Immature natural killer cell (primary cell): ENCODE data around the gene SLC29A2. TPM values are rescaled to one million over a fixed set of nuclear protein-coding genes. Genes with fewer than 3 reads are reported as not detected.
A peak's percentile ranks its signal among the peaks of the same experiment; 100 is the strongest.

Source experiments
- DNase-seq, 3 donors: peaks; one replicate each; pipeline ENCODE4 v3.0.0; 2022; ENCODE audit warnings: mixed read lengths in 1 of 3
- H3K27ac Mint-ChIP-seq, 6 donors: one replicate each; pipeline ENCODE4 v1.8.0; 2020; ENCODE audit warnings: mixed read lengths in 6 of 6, mild to moderate bottlenecking in 5 of 6, inconsistent platforms in 4 of 6, moderate library complexity in 3 of 6
- H3K27me3 Mint-ChIP-seq, 3 donors: one replicate each; pipeline ENCODE4 v1.8.0; 2020 to 2021; ENCODE audit warnings: low read depth in 3 of 3, mild to moderate bottlenecking in 3 of 3, mixed read lengths in 3 of 3, moderate library complexity in 3 of 3, inconsistent platforms in 1 of 3
- H3K36me3 Mint-ChIP-seq, 3 donors: one replicate each; pipeline ENCODE4 v1.8.0; 2020; ENCODE audit warnings: mixed read lengths in 3 of 3, inconsistent platforms in 2 of 3, mild to moderate bottlenecking in 2 of 3
- H3K4me1 Mint-ChIP-seq, 2 donors: one replicate each; pipeline ENCODE4 v1.8.0; 2020; ENCODE audit warnings: inconsistent platforms in 2 of 2, mild to moderate bottlenecking in 2 of 2, mixed read lengths in 2 of 2, moderate library complexity in 1 of 2
- H3K4me3 Mint-ChIP-seq, 5 donors: one replicate each; pipeline ENCODE4 v1.8.0; 2020; ENCODE audit warnings: mild to moderate bottlenecking in 5 of 5, mixed read lengths in 5 of 5, inconsistent platforms in 3 of 5, moderate library complexity in 3 of 5
- H3K9me3 Mint-ChIP-seq, 6 donors: one replicate each; pipeline ENCODE4 v1.8.0; 2020; ENCODE audit warnings: mild to moderate bottlenecking in 6 of 6, mixed read lengths in 6 of 6, inconsistent platforms in 4 of 6, moderate library complexity in 3 of 6
- polyA plus RNA-seq, 3 donors: library from polyadenylated mRNA; unstranded; fragments of 300-500 nt; fragmentation: Illumina TruSeq; gene quantifications; one replicate each; pipeline ENCODE4 v1.2.3, GENCODE V29; 2021

SLC29A2 gene
- polyA plus RNA-seq: under 1 TPM in 2 of 3 donors, not detected in 1; 0.21 to 0.32 TPM

DNA sequence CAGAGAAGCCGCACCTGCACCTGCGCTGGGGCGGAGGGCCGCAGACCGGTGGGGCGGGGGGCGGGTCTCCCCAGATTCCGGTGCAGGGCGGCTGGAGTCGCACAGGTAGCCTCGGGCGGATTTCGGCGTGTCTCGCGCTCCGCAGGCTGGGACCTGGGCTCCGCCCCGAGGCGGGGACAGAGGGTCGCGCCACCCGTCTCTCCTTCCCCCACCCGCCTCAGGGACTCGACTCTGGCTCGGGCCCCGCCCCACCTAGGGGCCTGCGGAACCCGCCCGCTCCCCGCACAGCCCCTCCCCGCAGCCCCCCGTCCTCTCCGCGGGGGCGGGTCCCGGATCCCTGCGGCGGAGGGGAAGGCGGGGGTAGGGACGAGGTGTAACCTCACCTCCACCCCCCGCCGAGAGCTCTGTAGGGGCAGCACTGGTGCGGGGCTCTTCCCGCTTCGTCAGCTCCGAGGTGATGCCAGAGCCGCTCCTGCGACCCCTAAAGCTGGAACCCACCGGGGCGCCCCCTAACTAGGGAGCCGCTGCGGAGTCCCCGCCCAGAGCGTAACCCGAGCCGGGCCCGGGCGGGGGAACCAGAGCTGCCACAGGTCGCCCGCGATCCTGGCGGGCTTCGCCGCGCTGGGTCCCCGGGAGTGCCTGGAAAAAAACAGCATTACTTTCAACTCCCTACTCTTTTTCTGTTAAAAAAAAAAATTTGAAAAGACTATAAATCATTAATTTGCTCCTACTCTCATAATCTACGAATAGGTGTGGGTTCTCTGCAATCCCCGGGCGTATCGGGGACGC lies at the start of gene SLC29A2:
TSS of gene SLC29A2 (minus strand) at position 134 of the 789 bp plus-strand sequence. CDS start 169 bp downstream, outside the sequence.
- Mint-ChIP-seq H3K4me3 (peak within 1 kb of the TSS; percentile 81 to 87 (median 85)), H3K36me3 (no peaks in the 10 kb centered on the region), H3K4me1 (peaks cover 9% of the 10 kb centered on the region in 2 donors), H3K27me3 (peaks cover 3 to 5% (median 5%) of the 10 kb centered on the region in 3 donors), H3K27ac (peak within 1 kb of the TSS in 2 of 6 donors; percentile 17 to 80), H3K9me3 (no peaks in the 10 kb centered on the region)
- DNase-seq: peak; percentile 42 to 48 (median 45)

DNA sequence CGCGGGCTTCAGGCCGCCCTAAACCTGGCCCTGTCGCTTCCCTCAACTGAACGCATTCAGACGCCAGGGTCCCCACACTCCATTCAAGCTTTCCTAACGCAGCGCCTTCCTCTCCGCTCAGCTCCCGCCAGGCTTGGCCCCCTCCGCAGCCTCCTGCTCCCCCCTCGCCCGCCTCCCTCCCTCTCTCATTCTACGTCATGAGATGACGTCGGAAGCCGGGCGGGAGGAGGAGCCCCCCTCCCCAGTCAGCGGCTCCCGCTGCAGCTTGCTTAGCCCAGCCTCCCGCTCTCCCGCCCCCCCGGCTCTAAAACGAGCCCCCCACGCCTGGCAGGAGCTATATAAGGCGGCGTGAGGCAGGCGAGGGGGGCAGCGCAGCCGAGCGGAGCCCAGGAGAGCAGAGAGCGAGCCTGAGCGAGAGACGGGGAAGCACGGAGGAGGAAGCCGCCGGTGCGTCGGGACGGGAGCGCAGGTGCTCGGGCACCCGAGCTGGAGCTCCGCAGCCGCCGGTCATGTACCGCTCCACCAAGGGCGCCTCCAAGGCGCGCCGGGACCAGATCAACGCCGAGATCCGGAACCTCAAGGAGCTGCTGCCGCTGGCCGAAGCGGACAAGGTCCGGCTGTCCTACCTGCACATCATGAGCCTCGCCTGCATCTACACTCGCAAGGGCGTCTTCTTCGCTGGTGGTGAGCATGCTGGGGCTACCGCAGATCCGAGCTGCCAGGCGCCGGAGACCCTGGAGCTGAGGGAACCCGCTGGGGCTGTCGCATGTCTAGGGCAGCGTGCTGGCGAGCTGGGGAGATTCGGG lies 49.3 kb upstream of the SLC29A2 start, which contains the start of gene NPAS4:
TSS of gene NPAS4 (plus strand) at position 365 of the 806 bp plus-strand sequence. CDS start at position 510, 145 bp downstream.
- Mint-ChIP-seq H3K36me3 (no peaks in the 10 kb centered on the region), H3K9me3 (peaks cover 0 to 5% (median 1%) of the 10 kb centered on the region in 6 donors), H3K4me3 (no peak within 1 kb of the TSS), H3K27ac (peak within 1 kb of the TSS in 3 of 6 donors; percentile 46 to 72 (median 72)), H3K27me3 (peaks cover 26 to 40% (median 32%) of the 10 kb centered on the region in 3 donors), H3K4me1 (peaks cover 7 to 12% of the 10 kb centered on the region in 2 donors)
- DNase-seq: no peak

GRCh38 chr11:66419825-66420224 lies 48.3 kb upstream of the SLC29A2 start:
- peaks cover 27 to 44% (median 38%) of the 10 kb centered on the region in 3 donors for H3K27me3 Mint-ChIP-seq
- peaks cover 0 to 5% (median 1%) of the 10 kb centered on the region in 6 donors for H3K9me3 Mint-ChIP-seq
- H3K4me3 Mint-ChIP-seq: no peak overlapping the region
- H3K4me1 Mint-ChIP-seq: peaks cover 7 to 12% of the 10 kb centered on the region in 2 donors
- no peak overlapping the region for H3K27ac Mint-ChIP-seq
- no peak for DNase-seq
- no peaks in the 10 kb centered on the region for H3K36me3 Mint-ChIP-seq

GRCh38 chr11:66418986-66419308 lies 47.4 kb upstream of the SLC29A2 start:
- no peak for DNase-seq
- Mint-ChIP-seq H3K9me3 (peaks cover 0 to 5% (median 1%) of the 10 kb centered on the region in 6 donors), H3K36me3 (no peaks in the 10 kb centered on the region), H3K27me3 (peaks cover 22 to 45% (median 38%) of the 10 kb centered on the region in 3 donors), H3K27ac (peak overlapping the region in 1 of 6 donors; percentile 50), H3K4me1 (peaks cover 7 to 12% of the 10 kb centered on the region in 2 donors), H3K4me3 (no peak overlapping the region)

DNA sequence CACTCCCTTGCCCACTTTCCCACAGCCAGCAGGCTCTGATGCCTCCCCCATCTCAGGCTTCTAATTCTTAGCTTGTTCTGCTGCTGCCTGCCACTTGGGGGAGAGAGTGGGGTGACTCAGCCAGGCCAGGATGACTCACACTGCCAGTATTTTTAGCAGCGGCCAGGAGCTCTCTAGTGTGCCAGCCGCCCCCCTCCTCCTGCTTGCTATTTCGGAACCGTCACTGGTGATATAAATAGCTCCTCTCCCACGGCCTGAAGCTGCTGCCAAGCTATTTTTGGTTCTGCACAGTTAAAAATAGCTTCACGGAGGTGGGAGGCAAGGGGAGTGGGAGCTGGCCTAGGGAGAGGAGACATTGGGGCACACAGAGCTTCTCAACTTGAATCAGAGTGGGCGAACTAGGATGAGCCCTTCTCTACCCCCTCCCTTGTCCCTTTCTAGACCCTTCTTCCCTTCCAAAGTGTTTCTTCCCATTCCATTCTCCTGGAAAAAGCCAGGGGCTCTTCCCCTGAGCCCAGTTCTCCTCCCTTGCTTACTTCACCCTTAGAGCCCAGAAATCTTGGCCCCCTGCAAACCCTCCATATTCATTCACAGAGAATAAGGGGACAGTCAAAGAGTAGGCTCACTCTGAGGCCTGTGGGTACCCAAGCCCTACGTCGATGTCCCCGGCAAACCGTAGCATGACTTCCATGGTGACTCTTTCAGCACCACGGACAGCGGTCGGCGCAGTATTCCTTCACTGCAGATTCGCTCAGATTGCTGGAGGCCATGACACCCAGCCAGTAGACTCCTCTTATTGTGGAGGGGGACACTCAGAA lies 46.8 kb upstream of the SLC29A2 start:
- Mint-ChIP-seq H3K27ac (peak overlapping the region in 1 of 6 donors; percentile 50), H3K9me3 (peaks cover 0 to 5% (median 1%) of the 10 kb centered on the region in 6 donors), H3K4me3 (no peak overlapping the region), H3K36me3 (no peaks in the 10 kb centered on the region), H3K27me3 (peaks cover 21 to 43% (median 34%) of the 10 kb centered on the region in 3 donors), H3K4me1 (peaks cover 7 to 12% of the 10 kb centered on the region in 2 donors)
- peak; percentile 32 to 44 (median 39) for DNase-seq

DNA sequence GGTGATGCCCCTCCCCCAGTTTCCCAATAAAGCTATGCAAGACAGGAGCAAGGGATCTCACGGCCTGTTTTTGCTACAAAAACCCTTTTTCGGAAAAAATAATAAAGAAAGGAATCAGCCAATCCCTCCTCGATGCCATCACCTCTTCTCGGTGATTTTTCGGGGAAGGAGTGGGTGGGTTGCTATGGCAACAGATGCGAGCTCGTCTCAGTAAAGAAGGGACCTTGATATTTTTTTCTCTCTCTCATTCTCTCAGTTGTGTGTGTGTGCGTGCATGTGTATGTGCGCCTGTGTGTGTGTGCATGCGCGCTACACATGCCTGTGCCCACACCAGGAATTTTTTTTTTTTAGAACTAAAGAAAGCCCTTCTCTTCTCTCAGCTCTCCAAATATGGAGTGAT lies 45.4 kb upstream of the SLC29A2 start:
- H3K4me1 Mint-ChIP-seq: peaks cover 7 to 11% of the 10 kb centered on the region in 2 donors

GRCh38 chr11:66415423-66415822 lies 43.9 kb upstream of the SLC29A2 start:
- H3K4me3 Mint-ChIP-seq: no peak overlapping the region
- no peak for DNase-seq
- peaks cover 8 to 34% (median 25%) of the 10 kb centered on the region in 3 donors for H3K27me3 Mint-ChIP-seq
- peaks cover 6 to 7% of the 10 kb centered on the region in 2 donors for H3K4me1 Mint-ChIP-seq
- no peaks in the 10 kb centered on the region for H3K36me3 Mint-ChIP-seq
- H3K27ac Mint-ChIP-seq: no peak overlapping the region
- H3K9me3 Mint-ChIP-seq: peaks cover 0 to 5% (median 1%) of the 10 kb centered on the region in 6 donors

More for the DNA sequence above, 45.4 kb upstream of the SLC29A2 start:
- DNase-seq: no peak
- H3K4me3 Mint-ChIP-seq: no peak overlapping the region
- no peak overlapping the region for H3K27ac Mint-ChIP-seq
- no peaks in the 10 kb centered on the region for H3K36me3 Mint-ChIP-seq
- H3K9me3 Mint-ChIP-seq: peaks cover 0 to 5% (median 1%) of the 10 kb centered on the region in 6 donors
- peaks cover 16 to 43% (median 29%) of the 10 kb centered on the region in 3 donors for H3K27me3 Mint-ChIP-seq

DNA sequence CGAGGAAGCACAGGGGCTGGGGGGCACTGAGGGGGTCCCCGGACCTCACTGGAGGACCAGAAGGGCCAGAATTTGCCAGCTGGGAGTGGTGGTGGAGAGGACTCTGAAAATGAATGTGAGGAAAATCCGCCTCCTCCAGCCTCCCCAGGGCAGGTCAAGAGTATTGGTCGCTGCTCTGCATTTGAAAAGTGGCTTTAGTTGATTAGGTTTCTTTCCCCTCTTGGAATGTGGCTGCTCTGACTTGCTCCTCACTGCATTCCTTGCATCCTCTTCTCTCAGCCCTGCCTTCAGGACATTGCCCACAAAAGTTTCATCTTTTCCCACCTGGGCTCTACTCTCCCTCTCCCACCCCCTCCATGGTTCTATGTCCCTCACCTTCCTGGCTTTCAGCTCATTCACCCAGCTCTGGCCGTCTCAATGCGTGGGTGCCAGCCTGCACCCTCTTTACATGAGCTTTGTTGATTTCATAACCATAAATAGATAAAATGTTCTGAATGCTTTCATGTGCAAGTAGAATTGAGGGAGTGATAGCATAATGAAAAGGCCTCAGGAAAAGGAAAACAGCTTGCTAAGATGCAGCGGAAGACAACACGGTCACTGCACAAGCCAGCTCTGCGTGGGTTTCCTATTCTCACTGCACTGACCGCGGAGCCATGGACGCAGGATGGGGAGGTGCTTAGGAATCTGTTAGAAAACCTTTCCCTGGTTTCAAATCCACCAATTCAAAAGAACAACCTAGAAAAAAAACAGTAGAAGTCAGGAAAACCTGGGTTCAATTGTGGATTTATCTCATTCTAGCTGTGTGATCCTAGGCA lies 42.8 kb upstream of the SLC29A2 start:
- H3K27me3 Mint-ChIP-seq: peaks cover 8 to 38% (median 20%) of the 10 kb centered on the region in 3 donors
- no peak for DNase-seq
- peaks cover 0 to 5% (median 1%) of the 10 kb centered on the region in 6 donors for H3K9me3 Mint-ChIP-seq
- peaks cover 6 to 7% of the 10 kb centered on the region in 2 donors for H3K4me1 Mint-ChIP-seq
- H3K27ac Mint-ChIP-seq: no peak overlapping the region
- no peaks in the 10 kb centered on the region for H3K36me3 Mint-ChIP-seq
- H3K4me3 Mint-ChIP-seq: no peak overlapping the region

- Mint-ChIP-seq H3K9me3 (peaks cover 0 to 2% (median 0%) of the 10 kb centered on the region in 6 donors), H3K4me1 (peaks cover 2 to 5% of the 10 kb centered on the region in 2 donors), H3K27ac (no peak overlapping the region), H3K4me3 (no peak overlapping the region), H3K27me3 (peaks cover 4 to 26% (median 16%) of the 10 kb centered on the region in 3 donors), H3K36me3 (no peaks in the 10 kb centered on the region)
- no peak for DNase-seq
Observed at GRCh38 chr11:66413167-66413566, 41.6 kb upstream of the SLC29A2 start.

DNA sequence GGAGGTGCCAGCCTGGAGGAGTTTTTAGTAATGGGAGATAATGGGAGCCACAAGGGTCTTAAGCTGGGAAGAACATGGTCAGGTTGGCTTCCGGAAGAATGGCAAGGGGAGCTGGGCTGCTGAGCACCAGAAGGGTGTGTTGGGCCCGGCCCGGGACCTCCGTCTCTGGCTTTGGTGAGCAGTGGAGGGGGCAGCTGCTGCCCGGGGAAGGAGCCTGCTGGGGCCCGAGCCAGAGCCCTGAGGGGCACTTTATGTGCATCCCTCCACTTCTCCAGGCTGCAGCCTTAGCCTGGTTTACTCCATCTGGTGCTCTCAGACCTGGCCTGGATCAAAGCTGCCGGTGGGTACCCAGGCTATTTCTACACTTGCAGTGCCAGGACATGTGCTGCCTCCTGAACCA lies 40.5 kb upstream of the SLC29A2 start:
- H3K27me3 Mint-ChIP-seq: peaks cover 4 to 24% (median 12%) of the 10 kb centered on the region in 3 donors
- DNase-seq: no peak
- peaks cover 2 to 6% of the 10 kb centered on the region in 2 donors for H3K4me1 Mint-ChIP-seq
- H3K4me3 Mint-ChIP-seq: no peak overlapping the region
- H3K27ac Mint-ChIP-seq: no peak overlapping the region
- H3K9me3 Mint-ChIP-seq: peaks cover 0 to 2% (median 0%) of the 10 kb centered on the region in 6 donors
- H3K36me3 Mint-ChIP-seq: no peaks in the 10 kb centered on the region

DNA sequence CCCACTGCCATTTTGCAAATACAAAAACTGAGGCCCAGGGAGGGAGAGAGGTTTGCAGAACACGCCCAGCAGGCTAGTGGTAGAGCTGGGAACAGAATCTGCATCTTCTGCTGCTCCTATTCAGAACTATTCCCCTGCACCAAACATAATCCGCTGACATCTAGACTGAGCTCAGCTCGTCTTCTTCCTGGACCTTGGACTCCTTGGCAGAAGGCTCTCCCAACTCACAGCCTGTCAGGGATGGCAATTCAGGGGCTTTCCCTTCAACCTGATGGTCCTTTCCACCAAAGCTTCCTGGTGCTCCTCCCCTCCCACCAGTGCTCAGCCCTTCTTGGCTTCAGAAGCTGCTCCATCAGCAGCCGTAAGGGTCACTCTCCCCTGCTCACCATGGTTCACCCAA lies 39.8 kb upstream of the SLC29A2 start:
- Mint-ChIP-seq H3K36me3 (no peaks in the 10 kb centered on the region), H3K27ac (no peak overlapping the region), H3K4me1 (peaks cover 2 to 6% of the 10 kb centered on the region in 2 donors), H3K27me3 (peaks cover 5 to 24% (median 12%) of the 10 kb centered on the region in 3 donors), H3K4me3 (no peak overlapping the region), H3K9me3 (peaks cover 0 to 2% (median 0%) of the 10 kb centered on the region in 6 donors)
- no peak for DNase-seq

- Mint-ChIP-seq H3K27me3 (peaks cover 2 to 24% (median 7%) of the 10 kb centered on the region in 3 donors), H3K9me3 (no peaks in the 10 kb centered on the region), H3K36me3 (no peaks in the 10 kb centered on the region), H3K4me3 (no peak overlapping the region), H3K4me1 (peaks cover 2 to 6% of the 10 kb centered on the region in 2 donors), H3K27ac (no peak overlapping the region)
- no peak for DNase-seq
Observed at GRCh38 chr11:66410191-66410590, 38.6 kb upstream of the SLC29A2 start.
